T-helper 22 cell (primary cell): ENCODE measurements around the gene SLX4IP.

Experiments
- DNase-seq: peaks from one replicate; pipeline ENCODE4 v3.0.0-alpha.2; 2020; ENCODE audit warnings: low read depth

The SLX4IP gene

DNA sequence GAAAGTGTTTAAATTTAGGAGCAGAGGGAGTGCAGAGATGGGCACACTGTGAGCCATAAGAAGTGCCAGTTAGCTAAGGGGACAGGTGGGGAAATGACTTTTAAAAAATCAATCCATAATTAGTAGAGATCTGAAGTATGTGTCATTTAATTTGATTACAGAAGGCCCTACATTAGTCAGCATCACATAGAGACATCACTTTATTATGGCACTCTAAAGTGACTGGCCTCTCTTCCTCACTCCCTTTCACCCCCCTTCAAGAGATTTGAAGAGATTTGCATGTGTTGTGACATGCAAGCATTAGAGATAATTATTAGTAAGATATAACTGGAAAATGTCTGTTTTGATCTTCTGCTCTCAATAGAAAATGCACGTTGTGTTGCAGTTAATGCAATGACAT, 86.7 kb downstream of the SLX4IP start:
- no peak for DNase-seq

DNA sequence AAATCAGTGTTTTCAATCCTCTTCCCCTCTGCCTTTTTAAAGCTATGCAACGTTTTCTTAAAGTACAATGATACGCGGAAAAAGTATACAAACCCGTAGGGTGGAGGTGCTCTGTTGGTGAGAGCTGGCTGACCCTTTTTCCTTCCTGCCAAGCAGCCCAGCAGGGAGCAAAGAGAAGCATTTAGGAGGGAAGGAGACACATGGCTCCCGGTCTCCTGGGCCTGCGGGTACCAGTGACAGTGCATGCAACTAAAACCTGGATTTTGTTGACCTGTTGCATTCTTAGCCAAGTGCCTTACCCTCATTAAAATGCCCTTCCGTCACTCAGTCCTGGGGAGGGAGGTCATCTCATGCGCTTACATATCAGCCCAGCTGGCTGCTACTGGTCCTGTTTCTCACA, 87.2 kb downstream of the SLX4IP start:
- DNase-seq, result no peak

DNA sequence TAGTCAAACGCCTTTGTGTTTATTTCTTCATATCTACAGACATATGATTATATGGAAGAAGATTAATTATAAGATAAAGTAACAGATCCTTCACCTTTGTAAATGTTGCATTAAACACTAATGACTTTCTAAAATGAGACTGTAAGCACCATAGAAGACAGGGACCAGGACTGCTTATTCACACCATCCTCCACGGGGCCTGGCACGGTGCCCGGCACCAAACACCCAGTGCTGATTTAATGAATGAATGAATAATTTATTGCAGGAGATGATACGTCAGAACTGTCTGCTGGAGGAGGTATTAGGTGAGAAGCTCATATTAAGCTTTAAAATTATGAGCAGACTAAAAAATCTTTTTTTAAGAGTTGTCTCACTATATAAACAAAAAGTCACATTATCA, 88.3 kb downstream of the SLX4IP start:
- no peak for DNase-seq

DNA sequence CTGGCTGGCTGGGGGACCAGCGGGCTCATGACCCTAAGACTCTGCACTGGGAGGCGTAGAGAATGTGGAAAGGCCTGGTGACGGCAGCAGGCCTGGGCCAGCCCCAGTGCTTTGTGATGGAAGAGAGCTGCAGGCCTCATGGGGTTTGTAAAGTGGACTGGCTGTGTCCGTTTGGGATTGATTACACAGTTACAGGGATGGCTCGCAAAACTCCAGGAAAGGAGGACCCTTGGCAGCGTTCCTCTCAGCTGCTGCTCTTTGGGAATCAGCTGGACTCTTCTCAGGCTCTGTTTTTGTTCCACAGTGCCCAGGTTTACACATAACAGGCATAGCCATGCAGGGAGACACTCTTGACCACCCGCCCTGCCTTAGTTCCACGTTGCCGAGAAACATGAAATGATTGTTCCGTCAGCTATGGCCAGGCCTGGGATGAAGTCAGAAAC, 89.0 kb downstream of the SLX4IP start:
- no peak for DNase-seq

DNA sequence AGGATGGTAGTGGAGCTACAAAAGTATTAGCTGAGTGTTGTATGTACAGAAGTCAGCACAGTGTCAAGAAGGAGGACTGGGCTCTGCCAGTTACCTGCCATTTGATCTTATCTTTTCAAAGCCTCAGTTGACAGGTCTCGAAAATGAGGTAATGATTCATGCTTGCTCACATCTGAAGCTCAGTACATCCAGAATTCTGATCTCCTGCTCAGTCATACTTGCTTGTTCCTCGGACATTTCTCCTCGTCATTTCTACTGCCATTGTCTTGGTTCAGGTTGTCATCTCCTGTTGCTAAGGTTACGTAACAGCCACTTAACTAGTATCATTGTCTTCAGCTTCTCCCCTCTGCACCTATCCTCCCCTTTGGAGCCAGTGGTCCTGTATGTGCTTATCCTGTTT, 89.5 kb downstream of the SLX4IP start:
- DNase-seq, result no peak

DNA sequence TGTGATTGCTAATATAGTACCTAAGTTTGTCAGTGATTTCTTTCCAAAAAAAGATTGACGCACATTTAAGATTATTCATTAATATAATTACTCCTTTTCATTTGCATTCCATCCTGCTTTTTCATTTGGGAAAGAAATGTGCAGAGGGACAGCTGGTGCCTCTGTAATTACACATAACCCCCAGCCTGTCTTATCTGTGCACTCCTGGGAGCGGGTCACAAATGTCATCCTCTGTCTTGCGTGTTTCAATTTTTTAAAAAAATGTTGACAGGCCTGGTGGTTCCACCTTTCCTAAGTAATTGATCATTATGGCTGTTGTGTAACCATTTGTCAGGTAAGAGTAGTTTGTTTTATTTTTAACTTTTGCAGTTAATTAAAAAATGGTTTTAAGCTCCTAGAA, 92.7 kb downstream of the SLX4IP start:
- no peak for DNase-seq

DNA sequence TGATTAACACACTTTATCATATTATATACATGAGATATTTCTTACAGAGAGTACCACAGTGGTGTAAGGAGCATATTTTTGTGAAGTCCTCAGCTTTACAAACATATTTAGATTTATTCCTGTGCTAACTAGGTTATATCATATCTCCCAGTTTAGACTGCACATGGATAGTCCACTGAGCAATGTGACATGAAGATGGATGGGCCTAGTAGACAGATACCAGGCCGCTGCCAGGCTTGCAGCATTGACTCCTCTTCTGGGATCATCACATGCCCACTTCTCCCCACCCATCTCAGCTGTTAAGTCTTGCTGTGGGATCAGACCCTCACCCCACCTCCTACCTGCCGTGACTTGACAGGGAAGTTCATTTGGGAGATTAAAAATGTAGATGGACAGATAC, 95.8 kb downstream of the SLX4IP start:
- no peak for DNase-seq

DNA sequence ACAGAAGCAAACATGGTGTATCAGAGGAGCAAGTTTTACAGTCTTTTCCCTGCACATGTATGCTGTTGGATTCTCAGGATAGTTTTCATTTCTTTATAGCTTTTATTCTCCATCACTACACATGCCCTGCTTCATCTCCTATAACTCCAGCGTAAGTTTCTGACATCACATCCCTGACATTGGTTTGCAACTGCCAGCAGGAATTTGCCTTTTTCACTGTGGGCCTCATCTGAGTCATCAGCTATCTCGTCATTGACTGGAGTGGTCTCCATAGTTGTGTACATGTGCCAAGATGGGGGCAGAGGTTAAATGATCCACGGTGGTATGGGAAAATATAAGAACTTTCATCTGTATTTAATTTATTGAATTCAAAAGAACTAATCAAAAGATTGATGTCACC, 96.7 kb downstream of the SLX4IP start:
- no peak for DNase-seq

DNA sequence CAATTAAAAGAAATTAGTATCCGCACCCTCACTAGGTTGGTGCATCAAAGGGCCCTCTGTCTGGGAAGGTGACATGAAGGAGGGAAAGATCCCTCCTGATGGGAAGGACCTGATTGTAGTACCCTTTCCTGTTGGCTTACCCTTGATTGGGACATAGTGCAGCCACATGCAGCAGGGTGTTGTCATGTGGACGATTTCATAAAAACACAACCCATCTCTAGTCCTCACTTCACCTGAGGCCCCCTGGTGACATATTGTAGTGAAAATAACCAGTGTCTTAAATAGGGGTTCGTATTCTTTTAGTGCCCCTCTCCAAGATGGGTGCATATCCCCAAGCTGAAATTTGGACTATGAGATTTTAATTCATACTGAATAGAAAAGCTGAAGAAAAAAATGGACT, 97.3 kb downstream of the SLX4IP start:
- DNase-seq, result no peak

DNA sequence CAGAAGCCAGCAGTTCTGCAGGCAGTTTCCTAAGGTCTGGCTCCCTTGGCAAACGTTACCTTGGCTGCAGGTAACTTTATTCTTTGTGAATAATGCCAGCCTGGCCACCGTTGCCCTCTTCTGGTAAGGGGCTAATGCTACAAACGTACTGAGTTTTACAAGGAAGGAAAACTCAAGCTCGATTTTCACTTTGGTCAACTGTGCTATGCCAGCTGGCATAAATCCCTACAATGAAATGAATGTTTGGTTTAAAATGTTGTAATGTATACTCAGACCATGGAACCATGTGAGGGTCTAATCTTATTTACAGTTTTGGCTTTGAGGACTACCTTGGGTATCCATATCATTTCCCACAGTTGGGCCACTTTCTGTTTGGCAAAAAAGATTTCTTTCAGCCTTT, 101.4 kb downstream of the SLX4IP start:
- no peak for DNase-seq

DNA sequence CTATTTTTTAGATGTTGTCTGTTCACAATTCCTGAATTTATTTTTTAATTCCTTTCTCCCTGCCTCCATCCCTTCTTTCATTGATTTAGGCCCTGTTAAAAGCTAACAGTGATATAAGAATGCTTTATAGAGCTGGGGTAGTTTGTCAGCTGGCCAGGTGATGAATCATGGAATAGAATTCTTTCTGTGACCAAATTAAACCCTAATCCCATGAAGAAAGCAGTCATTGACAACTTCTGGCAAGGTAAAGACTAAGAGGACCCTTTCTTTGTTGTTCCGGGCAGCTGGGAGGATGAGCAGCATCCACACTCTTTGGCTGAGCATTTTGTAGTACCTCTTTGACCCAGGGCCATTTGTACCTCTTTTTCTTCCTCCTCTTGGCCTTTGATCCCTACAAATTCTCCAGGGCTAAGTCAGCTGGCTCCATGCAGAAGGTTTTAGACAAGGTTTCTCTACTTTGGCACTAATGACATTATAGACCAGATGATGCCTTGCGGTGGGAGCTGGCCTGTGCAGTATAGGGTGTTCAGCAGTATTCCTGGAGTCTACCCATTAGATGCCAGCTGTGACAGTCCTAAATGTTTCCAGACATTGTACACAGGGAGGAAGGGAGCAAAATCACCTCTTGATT, 102.9 kb downstream of the SLX4IP start:
- no peak for DNase-seq

DNA sequence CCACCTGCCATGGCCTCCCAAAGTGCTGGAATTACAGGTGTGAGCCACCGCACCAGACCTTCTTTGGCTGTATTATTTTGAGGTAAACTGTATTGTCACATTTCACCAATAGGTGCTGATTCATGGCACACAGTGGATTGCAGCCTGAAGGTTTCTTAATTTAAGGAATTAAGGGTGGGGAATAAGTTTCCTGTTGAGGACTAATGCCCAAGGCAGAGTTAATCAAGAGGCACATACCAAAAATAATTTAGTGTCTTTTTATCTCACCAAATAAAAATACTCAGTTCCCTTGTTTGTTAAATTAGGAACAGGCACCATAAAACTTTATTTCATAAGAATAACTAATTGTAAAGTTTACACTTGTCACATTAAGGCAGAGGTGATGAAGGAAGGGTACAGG, 103.7 kb downstream of the SLX4IP start:
- DNase-seq, result no peak

DNA sequence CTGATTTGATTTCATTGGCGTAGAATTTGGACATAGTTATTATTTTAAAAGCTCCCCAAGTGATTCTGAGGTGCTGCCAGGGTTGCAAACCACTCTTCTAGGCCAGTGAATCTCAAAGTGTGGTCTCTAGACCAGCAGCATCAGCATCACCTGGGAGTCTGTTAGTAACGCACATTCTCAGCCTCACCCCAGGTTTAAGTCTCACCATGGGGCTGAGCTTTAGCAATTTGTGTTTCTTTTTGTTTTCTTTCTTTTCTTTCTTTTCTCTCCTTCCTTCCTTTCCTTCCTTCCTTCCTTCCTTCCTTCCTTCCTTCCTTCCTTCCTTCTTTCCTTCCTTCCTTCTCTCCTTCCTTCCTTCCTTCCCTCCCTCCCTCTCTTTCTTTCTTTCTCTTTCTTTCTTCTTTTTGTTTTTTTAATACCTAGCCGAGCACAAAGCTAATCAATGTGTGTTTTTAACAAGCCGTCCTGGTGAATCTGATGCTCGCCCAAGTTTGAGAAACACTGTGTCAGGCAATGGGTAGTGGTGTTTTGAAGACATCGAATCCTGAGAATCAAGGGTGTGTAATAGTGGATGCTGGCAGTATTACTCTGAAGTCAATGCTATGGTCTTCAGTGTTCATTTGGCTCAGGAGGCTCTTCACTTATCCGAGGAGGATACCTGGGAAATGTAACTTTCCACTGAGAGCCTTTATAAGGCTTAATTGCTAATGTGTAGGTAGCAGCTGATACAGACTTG, 104.9 kb downstream of the SLX4IP start:
- no peak for DNase-seq

DNA sequence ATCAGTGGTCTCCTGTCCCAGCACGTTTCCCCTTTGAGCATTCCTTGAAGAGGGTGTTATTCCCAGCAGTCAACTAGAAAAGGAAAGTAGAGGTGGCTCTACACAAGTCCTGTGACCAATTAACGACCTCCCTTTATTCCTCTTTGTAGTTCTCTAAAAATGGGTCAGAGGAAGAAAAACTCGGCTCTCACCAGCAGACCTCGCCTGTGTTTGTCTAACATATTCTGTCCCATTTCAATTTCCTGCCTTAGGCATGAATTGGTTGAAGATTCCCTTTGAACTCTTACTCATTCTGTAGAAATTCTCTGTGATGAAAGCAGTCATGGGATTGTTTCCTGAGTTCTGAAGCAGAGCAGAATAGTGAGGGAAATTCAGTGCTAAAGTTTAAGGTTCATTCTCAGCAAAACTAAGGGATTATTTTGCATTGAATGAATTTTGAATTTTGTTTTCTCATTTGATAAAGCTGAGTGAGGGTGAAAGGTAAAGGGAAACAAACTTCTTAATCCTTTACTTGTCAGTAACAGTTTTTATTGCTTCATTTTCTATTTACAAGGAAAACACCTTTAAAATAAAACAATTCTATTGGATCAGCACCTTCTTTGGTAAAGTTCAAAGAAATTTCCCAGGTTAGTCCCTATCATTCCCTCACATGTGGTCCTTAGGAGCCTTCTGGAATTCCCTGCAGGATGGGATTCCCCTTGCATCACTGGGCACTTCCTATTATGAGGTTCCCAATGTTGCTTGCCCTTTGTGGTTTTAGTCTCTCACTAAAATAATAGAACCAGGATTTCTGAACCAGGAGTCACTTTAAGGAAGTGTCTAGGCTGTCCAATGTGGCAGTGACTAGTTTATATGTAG, 105.8 kb downstream of the SLX4IP start:
- DNase-seq, result no peak

DNA sequence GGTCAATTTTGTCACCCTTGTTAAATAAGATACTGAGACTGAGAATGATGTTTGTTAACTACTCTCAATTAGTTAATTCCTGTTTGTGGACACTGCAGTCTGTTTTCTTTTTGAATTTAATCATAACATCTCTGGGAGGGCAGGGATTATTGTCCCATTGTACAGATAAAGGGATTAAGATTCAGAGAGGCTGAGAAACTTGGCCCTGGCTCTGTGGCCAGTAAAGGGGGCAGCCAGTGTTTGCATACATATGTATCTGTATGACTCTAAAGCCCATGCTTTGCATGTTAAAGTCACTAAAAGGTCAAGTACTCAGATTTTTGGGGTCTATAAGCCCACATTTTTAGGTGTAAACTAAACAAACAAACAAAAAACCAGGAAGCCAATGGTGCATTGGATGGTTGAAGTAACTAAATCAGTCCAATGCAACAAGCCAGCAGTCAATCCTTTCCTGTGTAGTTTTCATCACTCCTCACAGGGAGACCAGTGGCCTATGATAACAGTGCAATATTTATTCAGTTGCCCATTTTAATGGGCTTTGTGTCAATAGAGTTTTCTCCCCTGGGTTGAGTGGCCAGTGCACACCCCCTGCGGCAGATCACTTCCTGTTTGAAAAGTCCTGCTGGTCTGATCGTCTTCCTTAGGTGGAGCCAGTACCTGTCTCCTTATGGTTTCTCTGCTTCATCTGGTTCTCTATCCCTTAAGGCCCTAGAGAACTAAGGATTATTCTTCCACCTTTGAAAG, 106.7 kb downstream of the SLX4IP start:
- no peak for DNase-seq

DNA sequence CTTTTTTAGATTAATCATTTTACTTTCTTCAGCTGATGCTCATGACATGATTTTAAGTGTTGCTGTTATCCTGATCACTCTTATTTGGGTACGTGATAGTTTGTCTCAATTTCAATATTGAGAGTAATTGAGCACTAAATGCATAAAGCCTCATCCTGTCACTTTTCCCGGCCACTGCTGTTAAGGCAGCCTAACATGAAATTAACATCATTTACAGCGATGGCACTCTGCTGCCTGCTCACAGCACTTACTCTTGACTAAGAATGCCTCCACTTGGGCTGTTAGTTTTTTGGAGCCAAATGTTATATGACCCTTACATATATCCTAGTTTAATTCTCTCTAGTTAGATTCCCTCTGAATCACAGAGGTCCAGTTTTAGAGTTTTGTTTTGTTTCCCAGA, 107.3 kb downstream of the SLX4IP start:
- DNase-seq, result no peak

DNA sequence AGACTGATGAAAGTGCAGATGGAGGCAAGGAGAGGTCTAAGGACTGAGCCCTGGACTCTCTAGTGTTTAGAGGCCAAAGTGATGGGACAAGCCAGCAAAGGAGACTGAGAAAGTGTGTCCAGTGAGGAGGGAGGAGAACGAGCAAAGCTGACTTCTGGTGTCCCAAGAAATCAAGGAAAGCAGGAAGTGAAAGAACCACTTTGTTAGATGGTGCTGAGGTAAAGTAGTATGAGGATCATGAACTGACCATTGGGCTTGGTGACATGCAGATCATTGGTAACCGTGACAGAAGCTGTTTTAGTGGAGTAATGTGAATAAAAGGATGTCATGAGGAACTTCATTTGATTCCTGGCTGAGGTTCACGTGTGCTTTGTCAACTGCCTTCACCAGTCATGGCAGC, 108.4 kb downstream of the SLX4IP start:
- DNase-seq, result no peak

DNA sequence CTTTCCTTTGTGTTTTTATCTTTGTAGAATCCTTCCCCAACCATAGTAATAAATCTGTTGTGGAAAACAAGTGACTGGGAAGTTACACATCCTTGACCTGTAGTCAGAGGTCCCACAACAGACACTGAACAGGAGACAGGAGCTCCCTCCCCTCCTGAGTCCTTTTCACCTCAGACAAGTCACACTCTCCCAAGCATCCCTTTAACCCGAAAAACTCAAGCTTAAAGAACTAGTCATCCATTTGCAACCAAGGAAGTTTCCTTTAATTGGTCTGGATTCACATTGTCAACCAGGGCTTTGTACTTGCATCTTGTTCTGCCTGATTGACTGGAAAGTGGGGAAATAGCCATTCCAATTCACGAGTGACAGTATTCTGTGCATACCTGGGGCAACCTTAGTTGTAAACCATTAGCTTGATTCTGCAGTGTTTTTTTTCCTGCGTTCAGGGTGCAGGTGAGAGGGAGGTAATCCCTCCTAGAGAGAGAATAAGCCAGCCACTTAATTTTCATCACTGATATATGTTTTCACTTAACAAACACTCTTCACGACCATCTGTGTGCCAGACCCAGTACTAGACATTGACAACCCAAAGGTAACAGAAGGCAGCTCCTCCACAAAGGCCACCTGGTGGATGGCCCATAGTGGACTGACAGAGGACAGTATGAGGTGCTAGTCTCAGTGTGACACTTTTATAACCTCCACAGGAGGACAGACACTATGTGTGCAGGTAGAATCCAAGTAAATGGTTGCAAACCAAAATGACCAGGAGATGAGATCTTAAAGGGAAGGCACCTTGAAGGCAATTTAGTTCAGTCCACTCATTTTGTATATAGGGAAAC, 112.4 kb downstream of the SLX4IP start:
- DNase-seq, result no peak

DNA sequence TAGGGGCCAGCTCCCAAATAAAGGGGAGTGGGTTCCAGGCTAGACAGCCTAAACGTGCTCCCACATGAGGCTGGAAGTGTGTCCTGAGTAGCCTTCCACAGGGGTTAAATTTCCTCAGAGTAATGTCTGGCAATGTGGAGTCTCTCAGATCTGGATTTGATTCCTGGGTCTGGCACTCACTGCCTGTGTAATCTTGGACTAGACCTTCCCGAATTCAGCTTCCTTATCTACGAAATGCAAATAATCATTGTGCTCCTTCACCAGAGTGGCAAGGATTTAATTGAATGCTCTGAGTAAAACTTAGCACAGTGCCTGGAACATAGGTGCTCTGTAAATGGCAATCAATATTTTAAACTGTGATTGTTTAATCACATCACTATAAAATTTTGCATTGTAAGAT, 114.4 kb downstream of the SLX4IP start:
- no peak for DNase-seq

DNA sequence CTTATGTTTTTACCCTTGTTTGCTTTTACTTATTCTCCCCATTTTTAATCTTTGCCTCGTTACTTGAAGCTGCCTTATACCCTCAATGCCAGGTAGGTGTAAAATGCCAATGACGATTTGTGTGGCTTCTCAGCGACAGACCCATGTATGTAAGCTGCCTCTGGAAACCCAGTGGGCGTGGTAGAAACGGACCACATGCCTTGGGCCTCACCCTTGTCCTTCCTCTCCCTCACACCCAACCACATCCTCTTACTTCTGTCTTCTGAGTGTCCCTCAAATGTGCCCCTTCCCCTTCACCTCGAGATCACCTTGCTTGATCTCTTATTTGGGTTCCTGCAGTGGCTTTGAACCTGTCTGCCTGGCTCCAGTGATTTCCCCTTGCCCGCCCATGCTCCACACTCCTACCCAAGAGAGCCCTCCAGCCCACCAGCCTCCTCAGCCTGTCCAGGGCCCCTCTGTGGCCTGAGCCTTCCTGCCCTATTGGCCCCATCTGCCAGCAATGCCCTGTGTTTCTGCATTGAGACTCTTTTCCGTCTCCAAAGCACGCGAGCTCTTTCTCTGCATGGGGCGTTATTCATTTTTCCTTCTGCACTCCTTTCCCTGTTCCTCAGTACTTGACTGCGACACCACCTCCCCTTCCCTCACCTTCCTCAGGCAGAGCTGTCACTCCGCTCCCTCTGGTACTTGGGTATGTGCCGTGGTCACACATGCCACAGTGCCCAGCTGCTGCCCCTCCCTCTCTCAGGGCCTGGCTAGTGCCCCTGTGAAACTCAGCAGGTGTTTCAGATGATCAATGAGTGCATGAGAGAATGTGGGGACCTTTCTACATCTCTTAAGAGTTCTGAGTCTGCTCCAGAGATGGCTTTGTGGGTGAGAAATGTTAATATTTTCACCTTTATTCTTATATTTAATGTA, 115.4 kb downstream of the SLX4IP start:
- DNase-seq, result no peak
